NCI-H2227 (cell line): Measurements from ENCODE around the gene HS6ST3.

ENCODE experiments used
- DNase-seq: peaks from one replicate; lab custom pipeline; 2025; ENCODE audit not compliant: unreplicated experiment; lab: John Stamatoyannopoulos, UW

HS6ST3 gene

DNA sequence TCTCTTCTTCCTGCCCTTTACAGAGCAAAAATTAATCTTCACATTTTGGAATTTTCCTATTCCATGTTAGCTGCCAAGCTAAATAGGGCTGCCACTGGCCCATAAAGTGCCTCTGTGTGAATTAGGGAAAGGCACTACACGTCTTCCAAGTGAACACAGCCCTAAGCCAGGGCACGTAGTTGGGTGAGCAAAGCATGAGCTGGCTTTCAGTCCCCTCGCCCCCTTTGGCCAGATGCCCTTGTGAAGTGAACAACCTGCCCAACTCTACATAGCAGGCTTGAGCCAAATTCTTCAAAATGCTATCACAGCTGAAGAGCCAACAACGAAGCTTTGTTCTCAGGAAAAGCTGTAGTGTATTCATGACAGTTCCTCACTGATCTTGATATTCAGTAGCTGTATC, 691.2 kb downstream of the HS6ST3 start:
- no peak for DNase-seq

DNA sequence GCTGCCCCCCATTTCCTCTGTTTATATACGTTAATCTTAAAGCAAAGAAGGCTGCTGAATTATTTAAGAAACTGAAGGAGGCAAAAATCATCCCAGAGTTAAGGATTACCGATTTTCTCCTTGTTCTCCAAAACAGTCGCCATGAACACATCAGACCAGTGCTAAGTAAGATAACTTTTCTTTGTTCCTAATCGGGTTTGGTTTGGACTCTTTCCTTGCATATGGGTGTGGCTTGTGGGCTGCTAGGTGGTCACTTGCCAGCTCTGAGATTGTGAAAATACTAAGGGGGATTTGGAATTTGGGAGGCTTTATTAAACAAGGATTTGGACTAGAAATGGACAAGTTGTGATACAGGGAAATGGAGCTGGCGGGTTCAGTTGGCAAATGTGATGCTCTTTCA, 692.3 kb downstream of the HS6ST3 start:
- DNase-seq, result no peak

- DNase-seq, result no peak
These were observed 693.1 kb downstream of the HS6ST3 start for GRCh38 chr13:96783057-96783456.

- DNase-seq, result no peak
These were observed 693.6 kb downstream of the HS6ST3 start for GRCh38 chr13:96783511-96783910.

DNA sequence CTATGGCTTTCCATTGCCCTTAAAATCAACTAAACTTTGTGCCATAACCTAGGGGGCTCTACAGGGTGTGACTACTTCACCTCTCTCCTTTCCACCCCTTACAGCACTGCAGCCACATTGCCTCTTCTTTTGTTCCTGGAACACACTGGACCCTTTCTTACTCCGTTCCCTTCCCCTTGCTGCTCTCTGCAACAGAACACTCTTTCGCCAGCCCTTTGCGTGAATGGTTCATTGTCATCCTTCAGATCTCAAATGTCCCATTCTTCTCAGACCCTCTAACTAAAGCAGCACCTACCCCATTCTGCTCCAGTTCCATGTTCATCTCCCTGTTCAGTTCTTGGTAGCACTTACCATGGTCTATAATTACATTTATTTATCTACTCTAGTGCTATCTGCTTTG, 696.1 kb downstream of the HS6ST3 start:
- DNase-seq, result no peak

DNA sequence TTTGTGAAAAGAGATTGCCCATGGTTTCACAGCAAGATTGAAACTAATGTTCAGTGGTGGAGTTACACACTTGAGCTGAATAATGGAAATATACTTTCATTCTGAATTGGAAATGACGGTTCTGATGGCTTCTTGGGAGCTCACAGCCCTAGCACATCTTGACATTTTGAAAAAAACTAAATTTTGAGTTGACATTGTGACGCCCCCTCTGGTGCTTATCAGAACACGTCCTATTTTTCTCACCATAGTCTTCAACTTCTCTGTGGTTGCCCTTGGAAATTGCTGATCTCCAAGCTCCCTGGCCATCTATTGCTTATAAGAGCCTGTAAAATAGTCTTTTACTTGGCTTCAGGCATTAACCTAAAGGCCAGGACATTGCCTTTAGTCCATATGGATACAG, 702.3 kb downstream of the HS6ST3 start:
- DNase-seq, result no peak

- DNase-seq, result no peak
These were observed 703.0 kb downstream of the HS6ST3 start for GRCh38 chr13:96792736-96793403.

GRCh38 chr13:96793404-96793755, 703.5 kb downstream of the HS6ST3 start:
- DNase-seq, result no peak

DNA sequence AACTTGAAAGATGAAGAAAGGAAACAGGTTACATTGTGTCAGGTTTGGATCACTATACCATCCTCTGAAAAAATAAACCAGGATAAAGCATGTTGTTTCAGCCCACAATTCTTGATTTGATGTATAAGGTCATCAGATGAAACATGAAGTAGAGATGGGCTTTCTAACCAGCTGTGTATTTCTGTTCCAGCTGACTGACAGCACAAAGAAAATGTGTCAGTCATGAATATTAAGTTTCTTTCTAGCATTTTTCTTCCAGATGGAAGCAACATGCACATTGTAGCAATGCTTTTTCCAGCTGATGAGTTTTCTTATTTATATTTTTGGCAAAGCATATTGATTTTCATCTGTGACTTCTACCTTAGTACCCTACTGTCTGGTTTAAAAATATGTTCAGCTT, 704.8 kb downstream of the HS6ST3 start:
- DNase-seq, result no peak

DNA sequence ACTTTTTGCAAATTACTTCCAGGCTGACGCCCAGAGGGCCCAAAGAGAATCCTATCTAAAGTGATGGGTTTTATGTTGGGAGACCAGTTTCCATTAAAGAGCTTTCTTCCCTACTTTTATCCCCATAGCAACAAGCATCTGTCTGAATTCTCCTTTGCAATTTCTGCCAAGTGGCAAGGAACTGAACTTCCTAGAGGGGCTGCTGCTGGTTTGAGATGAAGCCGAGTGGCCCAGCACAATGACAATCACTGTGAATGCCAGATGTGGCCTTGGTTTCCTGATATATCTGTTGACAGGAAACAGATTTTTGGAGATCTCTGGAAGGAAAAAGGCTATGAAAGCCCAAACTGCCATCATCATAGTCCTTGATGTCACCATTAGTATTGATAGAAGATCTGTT, 705.8 kb downstream of the HS6ST3 start:
- no peak for DNase-seq

DNA sequence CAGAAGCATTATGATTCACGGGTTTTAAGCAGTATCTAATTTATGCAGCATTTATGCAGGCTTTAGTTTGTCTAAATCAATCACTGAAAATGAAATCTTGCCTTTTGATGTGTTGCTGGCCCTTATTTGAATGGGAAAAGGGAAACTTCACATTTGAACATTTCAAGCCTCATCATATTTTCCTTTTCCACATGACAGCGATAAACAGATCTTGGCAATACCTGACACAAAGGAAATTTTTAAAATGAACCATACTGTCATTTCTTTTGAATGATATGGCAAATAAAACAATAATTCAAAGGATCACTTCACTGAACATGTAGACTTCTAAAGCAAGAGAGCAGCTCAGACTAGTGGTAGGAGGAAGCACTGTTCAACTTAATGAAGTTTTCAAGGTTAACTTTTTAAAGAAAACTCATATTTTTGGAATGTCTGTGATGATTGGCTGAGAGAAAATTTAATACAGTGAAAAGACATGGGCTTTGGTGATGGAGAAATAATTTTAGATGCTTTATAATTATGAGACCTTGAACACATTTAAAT, 706.3 kb downstream of the HS6ST3 start:
- no peak for DNase-seq

DNA sequence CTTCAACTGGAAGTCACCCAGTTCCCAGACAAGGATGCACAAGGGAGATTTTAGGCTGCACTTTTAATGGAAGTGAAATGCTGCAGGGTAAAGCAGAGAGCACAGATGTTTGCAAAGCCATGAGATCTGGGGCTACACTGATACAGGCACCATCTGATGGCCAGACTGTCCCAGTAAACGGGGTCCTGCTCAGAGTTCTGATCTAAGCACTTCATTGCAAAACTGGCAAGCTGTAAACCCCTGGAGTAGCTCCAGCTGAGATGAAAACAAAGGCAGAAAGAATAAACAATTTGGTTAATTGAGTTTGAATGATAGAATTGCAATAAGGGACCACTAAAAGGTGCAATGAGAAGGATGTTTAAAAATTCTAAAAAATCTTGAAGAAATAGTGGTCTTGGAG, 707.2 kb downstream of the HS6ST3 start:
- no peak for DNase-seq

DNA sequence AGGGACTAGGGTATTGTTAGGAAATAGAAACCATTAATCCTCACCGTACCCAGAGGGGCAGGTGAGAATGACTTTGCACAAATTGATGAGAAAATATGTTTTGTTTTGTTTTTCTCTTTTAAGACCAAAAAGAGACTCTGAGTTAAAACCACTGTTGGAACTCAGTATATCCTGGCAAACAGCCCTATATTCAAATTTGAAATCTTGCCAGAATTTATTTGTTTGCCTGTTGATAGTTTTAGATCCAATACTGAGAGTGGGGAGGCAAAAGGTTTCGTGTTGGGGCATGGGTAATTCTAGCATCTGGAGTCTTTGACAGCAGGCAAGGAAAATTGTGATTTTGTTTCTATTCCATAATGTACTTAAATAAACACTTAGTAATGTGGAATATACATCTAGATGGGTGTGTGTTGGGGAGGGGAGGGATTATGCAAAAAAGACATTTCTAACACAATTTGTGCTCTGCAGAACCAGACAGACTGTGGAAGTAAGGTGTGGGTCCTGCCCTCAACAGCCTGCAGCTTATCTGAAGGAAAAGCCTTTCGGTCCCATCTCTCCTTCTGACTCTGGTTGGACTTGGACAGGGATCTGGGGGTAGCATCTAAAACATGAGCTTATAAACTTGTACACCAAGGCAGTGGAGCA, 713.7 kb downstream of the HS6ST3 start:
- DNase-seq, result no peak

DNA sequence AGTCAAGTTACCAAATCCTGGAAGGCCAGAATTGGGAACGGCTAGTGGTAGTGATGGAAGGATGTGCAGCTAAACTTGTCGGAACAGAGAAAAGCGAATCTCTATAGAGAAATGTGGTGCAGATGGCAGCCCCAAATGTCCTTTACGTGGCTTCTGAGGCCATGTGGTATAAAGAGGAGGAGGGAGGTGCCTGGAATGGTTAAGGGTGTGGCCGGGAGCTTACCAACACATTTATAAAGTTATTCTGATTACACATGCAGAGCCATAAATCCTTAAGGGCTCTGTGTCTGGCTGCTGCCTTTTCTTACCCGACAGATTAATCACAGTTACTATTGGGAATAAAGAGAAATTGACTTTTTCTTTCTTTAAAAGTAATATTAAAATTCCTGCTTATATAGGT, 714.3 kb downstream of the HS6ST3 start:
- no peak for DNase-seq

GRCh38 chr13:96806746-96807145, 716.8 kb downstream of the HS6ST3 start:
- DNase-seq, result no peak

DNA sequence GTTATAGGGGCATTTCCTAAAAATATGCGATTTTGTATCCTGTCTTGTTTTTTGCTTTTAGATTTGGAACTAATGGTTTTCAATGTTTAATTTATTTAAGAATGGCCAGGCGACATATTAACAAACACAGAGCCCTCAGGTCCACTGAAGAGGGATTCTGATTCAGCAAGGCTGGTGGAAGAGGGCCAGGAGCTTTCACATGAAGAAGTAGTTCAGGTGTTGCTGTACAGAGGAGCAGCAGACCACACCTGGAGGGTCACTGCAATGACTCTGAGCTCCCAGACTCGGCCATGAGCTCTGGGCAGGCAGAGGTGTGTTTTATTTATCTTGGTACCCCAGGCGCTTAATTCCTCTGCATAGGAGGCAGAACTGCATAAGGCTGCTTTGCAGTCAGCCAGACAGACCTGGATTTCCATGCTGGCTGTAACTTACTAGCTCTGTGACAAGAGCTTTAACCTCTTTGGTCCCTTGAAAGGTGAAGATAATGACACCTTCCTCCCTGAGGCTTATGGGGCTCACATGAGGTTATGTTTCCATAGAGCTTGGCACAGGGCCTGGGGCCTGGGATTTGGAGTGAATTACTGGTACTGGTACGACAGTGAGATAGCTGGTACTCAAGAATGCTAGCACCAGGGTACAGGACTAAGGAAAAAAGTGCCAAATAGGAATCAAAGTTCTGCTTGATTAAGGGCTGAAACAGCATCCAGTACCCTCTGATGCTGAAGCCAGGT, 719.6 kb downstream of the HS6ST3 start:
- DNase-seq, result no peak

GRCh38 chr13:96810104-96810503, 720.2 kb downstream of the HS6ST3 start:
- DNase-seq, result no peak

GRCh38 chr13:96811049-96811448, 721.1 kb downstream of the HS6ST3 start:
- no peak for DNase-seq

DNA sequence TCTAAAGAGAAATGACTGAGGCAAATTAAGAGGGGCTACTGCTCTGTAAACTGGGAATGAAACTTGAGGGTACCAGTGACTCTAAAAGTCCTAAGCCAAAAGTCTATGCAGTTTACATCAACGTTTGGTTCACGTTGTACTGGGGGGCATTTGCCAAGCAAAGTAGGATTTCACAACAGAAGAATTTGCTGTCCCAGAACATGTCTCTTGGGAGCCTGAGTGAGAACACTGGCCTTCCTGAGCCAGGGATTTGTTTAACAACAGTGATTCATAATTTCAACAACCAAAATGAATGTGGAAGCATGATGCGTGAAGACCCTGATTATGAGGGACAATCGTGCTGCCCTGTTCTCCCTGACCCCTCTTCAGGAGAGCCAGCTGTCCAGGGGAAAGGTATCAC, 726.4 kb downstream of the HS6ST3 start:
- DNase-seq, result no peak

GRCh38 chr13:96816874-96817273, 727.0 kb downstream of the HS6ST3 start:
- DNase-seq, result no peak

DNA sequence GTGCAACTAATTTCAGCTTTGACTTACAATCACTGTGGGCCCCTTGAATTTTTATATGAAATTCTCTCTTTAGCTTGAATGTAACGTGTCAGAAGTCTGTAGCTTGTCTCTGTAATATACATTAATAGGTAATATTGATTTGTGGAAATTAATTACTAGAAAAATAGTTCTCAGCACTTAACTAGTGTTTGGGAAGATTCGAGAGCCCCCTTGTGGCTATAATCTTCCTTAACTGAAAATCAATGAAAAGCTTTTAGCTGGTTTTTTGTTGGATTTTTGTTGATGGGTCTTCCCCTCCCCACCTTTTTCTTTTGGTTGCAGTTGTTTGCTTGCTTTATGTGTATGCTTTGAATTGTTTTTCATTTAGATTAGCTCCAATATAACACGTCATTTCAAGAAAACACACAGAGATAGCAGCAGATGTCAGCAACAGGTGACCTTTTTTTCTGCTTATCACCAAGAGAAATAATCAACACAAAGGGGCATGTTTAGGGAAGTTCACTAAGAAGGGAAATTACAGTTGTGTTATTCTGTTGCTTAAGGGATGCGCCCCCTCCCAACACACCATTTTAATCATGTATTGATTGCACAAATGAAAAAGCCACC, 727.5 kb downstream of the HS6ST3 start:
- no peak for DNase-seq

- DNase-seq, result no peak
These were observed 729.5 kb downstream of the HS6ST3 start for GRCh38 chr13:96819375-96819774.
